ENCODE measurements around the gene AKR7A2.

DNA sequence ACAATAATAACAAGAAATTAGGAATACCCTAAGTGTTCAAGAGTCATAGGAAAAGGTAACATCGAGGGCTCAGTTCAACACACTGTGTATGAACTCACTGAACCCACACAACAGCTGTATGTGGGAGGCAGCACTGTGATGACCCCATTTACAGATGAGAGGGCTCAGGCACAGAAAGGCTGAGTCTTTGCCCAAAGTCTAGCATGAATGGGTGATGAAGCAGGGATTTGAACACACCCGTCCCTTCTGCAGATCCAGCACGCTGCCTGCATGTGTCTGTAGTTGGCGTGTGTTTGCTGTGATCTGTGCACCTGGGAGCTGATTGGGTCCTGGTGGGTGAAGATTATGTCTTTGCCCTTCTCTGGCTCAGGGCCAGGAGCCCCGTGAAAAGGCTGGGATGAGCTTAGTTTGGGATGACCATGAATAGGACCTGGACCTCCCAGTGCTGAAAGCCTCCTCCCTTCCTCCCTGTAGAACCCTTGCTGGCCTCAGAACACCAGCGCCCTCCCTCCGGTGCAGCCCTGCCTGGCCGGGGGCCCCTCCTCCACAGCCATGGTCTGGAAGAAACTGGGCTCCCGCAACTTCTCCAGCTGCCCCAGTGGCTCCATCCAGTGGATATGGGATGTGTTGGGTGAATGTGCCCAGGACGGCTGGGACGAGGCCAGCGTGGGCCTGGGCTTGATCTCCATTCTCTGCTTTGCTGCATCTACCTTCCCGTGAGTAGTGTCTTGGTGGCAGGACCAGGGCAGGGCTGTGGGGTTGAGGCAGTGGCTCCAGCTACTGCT, 5.4 kb upstream of the AKR7A2 start:
- TF ChIP-seq POLR2A (IDR thresholded peaks at IDR 0.05) (no peak), POLR2AphosphoS5 (IDR thresholded peaks at IDR 0.05) (no peak)
- TF ChIP-seq, protein P1, sequence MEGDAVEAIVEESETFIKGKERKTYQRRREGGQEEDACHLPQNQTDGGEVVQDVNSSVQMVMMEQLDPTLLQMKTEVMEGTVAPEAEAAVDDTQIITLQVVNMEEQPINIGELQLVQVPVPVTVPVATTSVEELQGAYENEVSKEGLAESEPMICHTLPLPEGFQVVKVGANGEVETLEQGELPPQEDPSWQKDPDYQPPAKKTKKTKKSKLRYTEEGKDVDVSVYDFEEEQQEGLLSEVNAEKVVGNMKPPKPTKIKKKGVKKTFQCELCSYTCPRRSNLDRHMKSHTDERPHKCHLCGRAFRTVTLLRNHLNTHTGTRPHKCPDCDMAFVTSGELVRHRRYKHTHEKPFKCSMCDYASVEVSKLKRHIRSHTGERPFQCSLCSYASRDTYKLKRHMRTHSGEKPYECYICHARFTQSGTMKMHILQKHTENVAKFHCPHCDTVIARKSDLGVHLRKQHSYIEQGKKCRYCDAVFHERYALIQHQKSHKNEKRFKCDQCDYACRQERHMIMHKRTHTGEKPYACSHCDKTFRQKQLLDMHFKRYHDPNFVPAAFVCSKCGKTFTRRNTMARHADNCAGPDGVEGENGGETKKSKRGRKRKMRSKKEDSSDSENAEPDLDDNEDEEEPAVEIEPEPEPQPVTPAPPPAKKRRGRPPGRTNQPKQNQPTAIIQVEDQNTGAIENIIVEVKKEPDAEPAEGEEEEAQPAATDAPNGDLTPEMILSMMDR (IDR thresholded peaks at IDR 0.05 in 8 of 11, conservative IDR thresholded peaks at IDR 0.05 in 3 of 11) = no peak

Data from spleen (tissue), 7 donors.